GM12801 (cell line): ENCODE measurements around the gene ABHD17B.

Experiments
- CTCF ChIP-seq: IDR thresholded peaks from one replicate; pipeline ENCODE4 v1.5.1; 2011; ENCODE audit warnings: control low read depth; ENCODE audit not compliant: insufficient read length; ENCODE audit errors: extremely low read depth

Gene ABHD17B

GRCh38 chr9:71937070-71937625, 26.2 kb upstream of the ABHD17B start:
- no peak for TF ChIP-seq CTCF

DNA sequence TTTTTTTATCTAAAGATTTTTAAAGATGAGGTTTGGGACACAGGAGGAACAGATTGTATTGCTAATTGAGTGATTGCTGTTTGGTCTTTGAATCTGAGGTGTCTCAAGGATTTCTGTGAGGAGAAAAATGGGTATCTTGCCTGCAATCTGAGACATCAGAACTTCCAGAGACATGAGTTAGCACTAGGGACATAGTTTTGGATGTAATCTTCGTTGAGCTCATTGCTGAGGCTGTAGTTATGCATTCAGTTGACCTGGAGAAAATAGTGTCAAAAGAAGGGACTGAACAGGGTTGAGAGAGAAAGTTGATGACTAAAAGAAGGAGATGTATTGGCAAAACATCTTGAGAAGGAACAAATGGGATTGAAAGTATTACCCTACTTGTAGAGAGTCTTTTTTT, 25.1 kb upstream of the ABHD17B start:
- no peak for TF ChIP-seq CTCF

DNA sequence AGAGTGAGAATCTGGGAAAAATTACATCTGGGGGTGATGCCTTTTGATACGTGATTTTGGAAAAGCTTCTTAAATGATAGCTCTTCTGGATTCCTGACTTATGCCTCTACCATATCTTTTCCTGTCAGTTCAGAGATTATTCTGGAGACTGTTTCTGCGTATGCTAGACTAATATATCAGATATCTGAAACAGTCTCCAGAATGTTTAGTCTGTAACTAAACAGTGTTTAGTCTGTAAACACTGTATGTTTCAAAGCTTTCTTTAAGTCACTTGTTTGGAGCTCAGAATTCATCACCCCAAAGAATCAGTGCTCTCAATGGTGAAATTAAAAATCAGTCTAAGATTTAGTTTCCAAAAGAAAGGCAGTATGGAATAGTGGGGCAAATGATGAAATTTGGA, 20.2 kb upstream of the ABHD17B start:
- no peak for TF ChIP-seq CTCF

GRCh38 chr9:71929791-71930440, 18.9 kb upstream of the ABHD17B start:
- no peak for TF ChIP-seq CTCF

- TF ChIP-seq CTCF = no peak
These were observed 18.2 kb upstream of the ABHD17B start for GRCh38 chr9:71929223-71929622.

DNA sequence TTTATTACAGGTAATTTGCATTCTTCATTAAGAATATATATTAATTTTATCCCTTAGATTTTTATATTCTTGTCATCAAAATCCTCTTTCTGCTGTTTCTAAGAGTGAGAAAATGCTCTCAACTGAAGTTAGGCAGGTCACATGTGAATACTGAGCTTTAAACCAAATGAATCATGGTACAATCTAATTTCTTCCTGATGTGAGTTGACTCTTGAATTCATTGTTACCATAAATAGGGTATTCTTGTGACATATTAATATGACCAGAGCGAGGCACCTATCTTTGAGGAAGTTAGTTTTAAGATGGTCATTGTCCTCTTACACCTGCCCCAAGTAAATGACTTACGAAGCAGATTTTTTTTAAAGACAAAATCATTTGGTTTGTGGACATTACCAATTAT, 17.8 kb upstream of the ABHD17B start:
- no peak for TF ChIP-seq CTCF

DNA sequence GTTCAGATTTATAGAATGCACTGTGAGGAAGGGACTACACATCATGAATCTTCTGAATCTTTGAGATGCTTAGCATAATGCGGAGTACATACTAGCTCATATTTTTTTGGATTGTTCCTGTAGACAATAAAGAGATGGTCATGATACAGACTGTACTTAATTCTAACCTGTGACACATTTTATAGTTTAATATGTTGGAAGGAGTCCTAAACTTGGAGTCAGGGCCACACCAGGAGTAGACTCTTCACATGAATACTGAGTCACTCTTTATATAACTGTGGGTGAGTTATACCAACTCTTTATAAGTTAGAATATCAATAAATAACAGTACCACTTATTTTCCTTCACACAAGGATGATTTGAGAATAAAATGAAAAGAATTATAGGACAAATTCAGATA, 17.4 kb upstream of the ABHD17B start:
- TF ChIP-seq CTCF = no peak
